NCI-H2227 (cell line): Measurements from ENCODE around the gene TFPT.
A peak's percentile ranks its signal among the peaks of the same experiment; 100 is the strongest.
"Not testable (repeated sequence)": the region's sequence is repeated elsewhere in the genome, so short reads cannot be mapped to it uniquely, and the experiment has no call there.

ENCODE experiments used
- DNase-seq: peaks from one replicate; lab custom pipeline; 2025; ENCODE audit not compliant: unreplicated experiment; lab: John Stamatoyannopoulos, UW

The TFPT gene

GRCh38 chr19:54124393-54124792 is 8.9 kb upstream of the TFPT start:
- DNase-seq, result no peak

GRCh38 chr19:54123682-54124081 is 8.2 kb upstream of the TFPT start:
- no peak for DNase-seq

DNA sequence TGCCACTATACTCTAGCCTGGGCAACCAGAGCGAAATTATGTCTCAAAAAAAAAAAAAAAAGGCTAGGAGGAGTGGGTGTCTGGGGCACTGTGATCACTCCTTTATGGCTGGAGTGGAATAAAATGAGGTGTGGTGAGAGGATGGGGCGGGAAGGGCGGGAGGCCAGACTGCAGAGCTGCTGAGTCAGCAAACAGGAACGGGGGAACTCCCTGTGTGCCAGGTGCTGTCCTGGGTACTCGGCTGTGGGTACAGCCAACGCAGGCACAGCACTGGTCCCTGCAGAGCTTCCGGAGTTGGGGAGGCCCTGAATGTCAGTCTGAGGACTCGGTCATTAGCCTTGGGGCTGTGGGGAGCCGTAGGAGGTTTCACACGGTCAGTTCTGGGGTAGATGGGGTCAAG is 5.8 kb upstream of the TFPT start:
- no peak for DNase-seq

GRCh38 chr19:54114340-54115108 is 933 bp downstream of the TFPT start:
- peak; percentile 79 for DNase-seq

DNA sequence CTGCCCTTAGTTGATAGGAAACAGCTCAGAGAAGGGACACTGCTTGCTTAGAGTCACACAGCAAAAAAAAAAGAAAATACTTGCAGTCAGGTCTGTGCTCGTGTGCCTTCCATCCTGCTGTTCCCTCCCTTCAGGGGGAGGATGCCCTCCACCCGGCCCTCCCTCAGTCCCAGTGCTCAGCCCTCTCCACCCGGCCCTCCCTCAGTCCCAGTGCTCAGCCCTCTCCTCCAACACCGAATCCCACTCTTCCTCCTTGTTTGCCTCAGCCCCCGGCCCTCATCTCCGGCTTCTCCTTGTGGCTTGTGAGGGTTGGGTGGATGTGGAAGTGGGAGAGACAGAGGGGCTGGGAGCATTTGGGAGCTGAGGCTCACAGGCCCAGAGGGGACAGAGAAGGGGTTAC is 5.8 kb downstream of the TFPT start:
- no peak for DNase-seq

- DNase-seq, result no peak
These were observed 7.0 kb downstream of the TFPT start for GRCh38 chr19:54108496-54108895.

DNA sequence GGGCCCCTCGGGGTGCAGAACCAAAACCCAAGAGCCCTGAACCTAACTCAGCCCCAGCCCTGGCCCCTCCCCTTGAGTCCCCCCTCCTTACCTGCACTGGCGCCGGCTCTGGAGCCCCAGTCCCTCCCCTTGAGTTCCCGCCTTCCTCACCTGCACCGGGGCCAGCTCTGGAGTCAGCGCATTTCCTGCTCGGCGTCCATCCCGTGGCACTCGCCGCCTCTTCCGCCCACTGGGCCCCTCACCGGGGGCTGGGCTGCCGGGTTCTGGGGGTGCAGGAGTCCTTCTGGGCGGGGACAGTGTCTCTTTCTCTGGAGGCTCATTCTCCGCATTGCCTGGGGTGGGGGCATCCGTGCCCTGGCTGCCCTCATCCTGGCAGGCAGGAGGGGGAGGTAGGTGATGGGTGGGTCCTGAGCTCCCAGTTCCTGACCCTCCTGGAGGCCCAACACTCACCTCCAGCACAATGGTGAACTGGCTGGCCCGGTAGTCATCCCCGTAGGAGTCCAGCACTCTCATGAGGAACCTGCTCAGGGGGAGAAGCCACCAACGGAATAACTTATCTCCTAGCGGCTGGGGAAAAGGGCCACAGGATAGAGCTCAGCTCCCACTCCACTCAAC is 7.5 kb downstream of the TFPT start:
- no peak for DNase-seq

GRCh38 chr19:54106716-54107115 is 8.7 kb downstream of the TFPT start:
- no peak for DNase-seq

DNA sequence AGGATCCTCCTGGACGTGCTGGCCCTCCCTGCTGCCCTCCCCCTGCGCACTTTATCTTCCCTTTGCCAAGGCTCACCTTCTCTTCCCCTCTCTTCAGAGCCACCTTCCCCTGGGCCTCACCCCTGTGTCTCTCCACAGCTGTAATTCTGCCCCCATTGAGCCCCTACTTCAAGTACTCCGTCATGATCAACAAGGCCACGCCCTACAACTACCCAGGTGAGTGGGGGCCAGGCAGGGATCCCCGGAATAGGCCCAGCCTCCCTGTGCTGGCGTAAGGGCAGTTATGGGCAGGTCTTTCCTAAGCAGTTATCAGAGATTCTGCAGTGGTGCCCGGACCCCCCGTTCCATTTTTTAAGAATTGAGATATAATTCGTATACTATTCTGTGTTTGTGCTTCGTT is 9.7 kb downstream of the TFPT start:
- no peak for DNase-seq

DNA sequence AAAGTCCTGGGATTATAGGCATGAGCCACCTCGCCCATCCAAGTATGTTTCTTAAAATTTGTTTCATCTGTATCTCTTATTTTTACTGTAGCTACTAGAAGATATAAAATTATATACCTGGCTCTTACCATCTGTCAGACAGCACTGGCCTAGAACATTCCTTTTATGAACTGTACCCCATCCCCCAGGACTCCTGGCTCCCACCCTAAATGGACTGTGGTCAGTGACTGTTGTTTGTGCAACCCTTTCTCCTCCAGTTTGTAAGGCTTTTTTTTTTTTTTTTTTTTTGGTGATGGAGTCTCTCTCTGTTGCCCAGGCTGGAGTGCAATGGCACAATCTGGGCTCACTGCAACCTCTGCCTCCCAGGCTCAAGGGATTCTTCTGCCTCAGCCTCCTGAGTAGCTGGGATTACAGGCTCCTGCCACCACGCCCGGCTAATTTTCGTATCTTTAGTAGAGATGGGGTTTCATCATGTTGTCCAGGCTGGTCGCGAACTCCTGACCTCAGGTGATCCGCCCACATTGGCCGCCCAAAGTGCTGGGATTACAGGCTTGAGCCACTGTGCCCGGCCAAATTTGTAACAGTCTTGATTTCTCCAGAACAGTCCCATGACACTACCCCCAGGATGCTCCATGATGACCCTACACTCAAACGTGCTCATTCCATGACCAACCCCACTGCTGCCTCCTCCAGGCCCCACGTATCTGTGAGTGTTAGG is 10.3 kb downstream of the TFPT start:
- no peak for DNase-seq

DNA sequence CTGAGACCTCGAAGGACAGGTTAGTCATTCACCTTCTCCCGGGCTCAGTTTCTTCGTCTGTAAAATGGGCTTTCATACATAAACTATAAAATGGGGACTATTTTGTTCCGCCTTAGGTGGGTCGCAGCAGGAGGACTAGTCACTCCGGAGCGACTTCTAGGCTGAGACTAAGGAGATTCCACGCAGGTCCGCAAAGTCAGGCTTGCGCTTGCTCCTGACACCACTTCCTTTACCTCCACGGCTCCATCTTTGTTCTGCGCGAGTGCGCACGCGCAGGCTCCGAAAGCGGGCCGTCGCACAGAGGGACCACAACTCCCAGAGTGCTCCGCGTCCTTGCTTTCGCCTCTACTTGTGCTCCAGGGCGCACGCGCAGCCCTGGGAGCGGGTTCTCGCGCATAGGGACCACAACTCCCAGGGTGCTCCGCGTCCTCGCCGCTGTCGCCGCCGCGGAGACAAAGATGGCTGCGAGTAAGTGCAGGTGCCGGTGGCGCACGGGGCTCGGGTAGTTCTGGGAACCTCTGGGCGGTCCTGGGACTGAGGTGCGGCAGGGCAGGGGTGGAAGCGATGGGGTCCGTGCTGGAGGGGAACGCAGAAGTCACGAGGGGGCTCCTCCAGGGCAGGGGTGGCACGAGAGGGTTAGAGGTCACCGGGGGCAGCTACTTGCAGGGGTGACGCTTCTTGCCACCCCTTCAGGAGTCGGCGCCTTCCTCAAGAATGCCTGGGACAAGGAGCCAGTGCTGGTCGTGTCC is 12.9 kb downstream of the TFPT start, which contains the start of gene NDUFA3:
Gene NDUFA3 (plus strand): TSS at position 435 of the 749 bp plus-strand sequence. CDS start 24 bp downstream, at position 459.
- peak; percentile 100 for DNase-seq

GRCh38 chr19:54100561-54100960 is 14.9 kb downstream of the TFPT start, which contains the start of gene OSCAR:
Gene OSCAR, minus strand, starts transcription at chr19:54100803. Its CDS starts 11 bp downstream, at chr19:54100792.
- DNase-seq, result no peak

DNA sequence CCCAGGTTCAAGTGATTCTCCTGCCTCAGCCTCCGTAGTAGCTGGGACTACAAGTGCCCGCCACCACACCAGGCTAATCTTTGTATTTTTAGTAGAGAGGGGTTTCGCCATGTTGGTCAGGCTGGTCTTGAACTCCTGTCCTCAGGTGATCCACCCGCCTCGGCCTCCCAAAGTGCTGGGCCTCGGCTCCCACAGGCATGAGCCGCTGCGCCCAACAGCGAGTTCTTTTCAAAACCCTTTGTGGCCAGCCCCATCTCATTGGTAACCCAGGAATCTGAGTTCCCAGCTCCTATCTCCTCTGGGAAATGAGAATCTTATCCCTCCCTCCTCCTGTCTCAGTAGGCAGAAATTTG is 15.6 kb downstream of the TFPT start:
- DNase-seq, result not testable (repeated sequence)

DNA sequence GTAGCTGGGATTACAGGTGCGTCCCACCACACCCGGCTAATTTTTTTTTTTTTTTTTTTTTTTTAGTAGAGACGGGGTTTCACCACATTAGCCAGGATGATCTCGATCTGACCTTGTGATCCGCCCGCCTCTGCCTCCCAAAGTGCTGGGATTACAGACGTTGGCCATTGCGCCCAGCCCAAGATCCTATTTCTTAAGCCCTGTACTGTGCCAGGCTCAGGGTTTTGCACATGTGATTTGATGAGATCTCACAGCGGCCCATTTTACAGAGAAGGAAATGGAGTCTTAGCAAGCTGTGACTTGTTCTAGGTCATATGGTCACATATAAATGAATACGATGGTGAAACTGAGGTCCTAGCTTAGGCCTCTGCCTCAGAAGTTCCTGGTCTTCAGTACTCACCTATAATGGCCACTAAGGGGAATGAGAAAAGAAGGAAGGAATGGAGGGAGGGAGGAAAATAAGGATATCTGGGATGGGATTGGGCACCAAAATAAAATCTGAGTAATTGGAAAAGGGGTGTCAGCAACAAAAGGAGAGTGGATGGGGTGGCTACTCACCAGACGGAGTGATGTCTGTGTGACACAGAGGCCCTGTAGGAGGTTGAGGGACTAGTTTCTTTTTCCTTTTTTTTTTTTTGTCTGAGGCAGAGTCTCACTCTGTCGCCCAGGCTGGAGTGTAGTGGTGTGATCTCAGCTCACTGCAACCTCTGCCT is 16.1 kb downstream of the TFPT start:
- DNase-seq, result no peak

GRCh38 chr19:54096617-54097106 is 18.8 kb downstream of the TFPT start:
- no peak for DNase-seq

- peak; percentile 78 for DNase-seq
These were observed 19.4 kb downstream of the TFPT start for GRCh38 chr19:54095859-54096616.

- no peak for DNase-seq
These were observed 20.2 kb downstream of the TFPT start for GRCh38 chr19:54095136-54095858.

GRCh38 chr19:54094426-54095000 is 20.9 kb downstream of the TFPT start:
- DNase-seq, result no peak

- DNase-seq, result no peak
These were observed 31.0 kb downstream of the TFPT start for GRCh38 chr19:54084410-54084809.
